Stomach (tissue), 4 donors: ENCODE measurements around the gene C20orf173.

ENCODE experiments used
- CTCF ChIP-seq, 7 experiments: fragments of 450-650 bp in 4 of 7; fragments of 200-600 bp in 3 of 7; sonication (generic) in 3 of 7; IDR thresholded peaks; one replicate each; pipeline ENCODE4 v1.5.1; 2016 to 2019; ENCODE audit warnings: antibody characterized with exemption in 7 of 7, control low read depth in 2 of 7, mild to moderate bottlenecking in 1 of 7
- EP300 ChIP-seq: sonication (generic); formaldehyde crosslinking; IDR thresholded peaks from one replicate; pipeline ENCODE4 v1.6.1; 2017; ENCODE audit warnings: antibody characterized with exemption

- TF ChIP-seq CTCF (IDR thresholded peaks at IDR 0.05): no peak
- TF ChIP-seq EP300: no peak
These were observed 33.2 kb upstream of the C20orf173 start for GRCh38 chr20:35562541-35563110.
